Occipital lobe (tissue), 2 donors: ENCODE results near the gene ARMC2. TPM values are rescaled to one million over a fixed set of nuclear protein-coding genes. Genes with fewer than 3 reads are reported as not detected.
A peak's percentile ranks its signal among the peaks of the same experiment; 100 is the strongest.
"Not testable (repeated sequence)": the region's sequence is repeated elsewhere in the genome, so short reads cannot be mapped to it uniquely, and the experiment has no call there.

Experiments used
- DNase-seq: peaks from one replicate; lab custom pipeline; 2025; lab: John Stamatoyannopoulos, UW
- total RNA-seq: library from RNA; depleted of rRNA; stranded (reverse); fragments of >200 nt; gene quantifications from one replicate; pipeline ENCODE4 v1.2.3, GENCODE V29; 2014

ARMC2 gene
- total RNA-seq, 1 donor from 2014 or later: 15.3 TPM

- DNase-seq: no peak
These were observed 66.2 kb downstream of the ARMC2 start for GRCh38 chr6:108914235-108915022.

- no peak for DNase-seq
These were observed 67.0 kb downstream of the ARMC2 start for GRCh38 chr6:108915258-108915657.

GRCh38 chr6:108916026-108916686 is 67.9 kb downstream of the ARMC2 start:
- no peak for DNase-seq

- DNase-seq: no peak
These were observed 72.5 kb downstream of the ARMC2 start for GRCh38 chr6:108920751-108921150.

- no peak for DNase-seq
These were observed 73.5 kb downstream of the ARMC2 start for GRCh38 chr6:108921547-108922361.

GRCh38 chr6:108922499-108922898 is 74.3 kb downstream of the ARMC2 start:
- no peak for DNase-seq

GRCh38 chr6:108927927-108928326 is 79.7 kb downstream of the ARMC2 start:
- no peak for DNase-seq

- no peak for DNase-seq
These were observed 80.4 kb downstream of the ARMC2 start for GRCh38 chr6:108928650-108929049.

GRCh38 chr6:108931090-108931489 is 82.9 kb downstream of the ARMC2 start:
- DNase-seq: not testable (repeated sequence)

GRCh38 chr6:108937170-108937569 is 88.9 kb downstream of the ARMC2 start:
- no peak for DNase-seq

- no peak for DNase-seq
These were observed 92.5 kb downstream of the ARMC2 start for GRCh38 chr6:108940741-108941140.

GRCh38 chr6:108941281-108941680 is 93.1 kb downstream of the ARMC2 start:
- DNase-seq: no peak

GRCh38 chr6:108941859-108942258 is 93.6 kb downstream of the ARMC2 start:
- DNase-seq: no peak

- no peak for DNase-seq
These were observed 94.6 kb downstream of the ARMC2 start for GRCh38 chr6:108942556-108943492.

- DNase-seq: no peak
These were observed 95.8 kb downstream of the ARMC2 start for GRCh38 chr6:108944071-108944470.

- DNase-seq: no peak
These were observed 96.8 kb downstream of the ARMC2 start for GRCh38 chr6:108944707-108945680.

- DNase-seq: peak; percentile 39
These were observed 97.5 kb downstream of the ARMC2 start for GRCh38 chr6:108945681-108946159.

- DNase-seq: no peak
These were observed 98.5 kb downstream of the ARMC2 start for GRCh38 chr6:108946695-108947094.

GRCh38 chr6:108947114-108947854 is 99.1 kb downstream of the ARMC2 start:
- no peak for DNase-seq
